ACHN (cell line): Measurements from ENCODE around the gene RAMACL.

ENCODE experiments used
- DNase-seq: peaks from one replicate; pipeline ENCODE4 v3.0.0-alpha.2; 2015
- in situ Hi-C: cut with HindIII; loops from 2 replicates; pipeline ENCODE4 v1.10.0; 2017; ENCODE audit warnings: low sequenced_read_pairs, low pct_ligation_motif_present, low pct_unique_long_range_greater_than_20kb

Gene RAMACL

GRCh38 chr6:166619912-166620311 lies 33.4 kb upstream of the RAMACL start:
- in situ Hi-C loops = no loop called here
- peak; percentile 6 for DNase-seq

- in situ Hi-C loops = no loop called here
- no peak for DNase-seq
These were observed 32.6 kb upstream of the RAMACL start for GRCh38 chr6:166618866-166619761.

- no peak for DNase-seq
- in situ Hi-C loops = no loop called here
These were observed 31.8 kb upstream of the RAMACL start for GRCh38 chr6:166618251-166618650.

GRCh38 chr6:166617359-166617758 lies 30.9 kb upstream of the RAMACL start:
- in situ Hi-C loops = no loop called here
- no peak for DNase-seq

- in situ Hi-C loops = no loop called here
- DNase-seq = no peak
These were observed 30.1 kb upstream of the RAMACL start for GRCh38 chr6:166616261-166617238.

- DNase-seq = no peak
- in situ Hi-C loops = no loop called here
These were observed 28.7 kb upstream of the RAMACL start for GRCh38 chr6:166615059-166615770.

- in situ Hi-C loops = no loop called here
- no peak for DNase-seq
These were observed 28.1 kb upstream of the RAMACL start for GRCh38 chr6:166614589-166614988.

GRCh38 chr6:166614171-166614583 lies 27.7 kb upstream of the RAMACL start:
- in situ Hi-C loops = no loop called here
- DNase-seq = no peak

- in situ Hi-C loops = no loop called here
- no peak for DNase-seq
These were observed 26.5 kb upstream of the RAMACL start for GRCh38 chr6:166613027-166613426.

- in situ Hi-C loops = no loop called here
- no peak for DNase-seq
These were observed 26.0 kb upstream of the RAMACL start for GRCh38 chr6:166612471-166612881.

GRCh38 chr6:166611631-166612030 lies 25.2 kb upstream of the RAMACL start:
- no peak for DNase-seq
- in situ Hi-C loops = no loop called here

GRCh38 chr6:166610069-166610468 lies 23.6 kb upstream of the RAMACL start:
- no peak for DNase-seq
- in situ Hi-C loops = no loop called here

GRCh38 chr6:166608774-166609173 lies 22.3 kb upstream of the RAMACL start:
- no peak for DNase-seq
- in situ Hi-C loops = no loop called here

GRCh38 chr6:166605752-166606151 lies 19.3 kb upstream of the RAMACL start:
- DNase-seq = no peak
- in situ Hi-C loops = no loop called here

GRCh38 chr6:166604911-166605310 lies 18.4 kb upstream of the RAMACL start:
- in situ Hi-C loops = no loop called here
- DNase-seq = no peak

- in situ Hi-C loops = no loop called here
- DNase-seq = no peak
These were observed 17.9 kb upstream of the RAMACL start for GRCh38 chr6:166604328-166604727.

GRCh38 chr6:166603043-166603690 lies 16.7 kb upstream of the RAMACL start:
- DNase-seq = no peak
- in situ Hi-C loops = no loop called here

- in situ Hi-C loops = no loop called here
- no peak for DNase-seq
These were observed 15.5 kb upstream of the RAMACL start for GRCh38 chr6:166601956-166602355.
